Measurements from ENCODE around the gene MTTP.

The MTTP gene

DNA sequence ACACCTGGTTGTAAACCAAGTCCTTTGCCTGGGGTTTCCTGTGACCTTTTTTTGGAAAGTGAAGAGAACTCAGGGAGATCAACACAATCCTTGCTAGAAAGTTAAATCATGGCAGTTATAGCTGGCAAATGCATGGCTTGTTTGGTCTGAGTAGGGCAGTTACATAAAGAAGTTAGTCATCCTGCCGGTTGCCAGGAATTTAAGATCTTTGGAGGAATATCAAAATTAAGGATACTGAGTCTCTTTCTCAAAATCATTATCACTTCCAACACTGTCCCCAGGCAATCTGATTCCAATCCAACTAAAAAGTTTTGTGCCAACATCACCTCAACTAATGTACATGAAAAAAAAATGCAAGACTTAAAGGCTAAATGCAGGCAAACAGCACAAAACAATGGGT is 42.8 kb downstream of the MTTP start:
- DNase-seq (ENCODE audit: low spot score in 2 of 2), result no peak
- no peaks in the 10 kb centered on the region for H3K4me1 Mint-ChIP-seq
- no peaks in the 10 kb centered on the region for H3K36me3 Mint-ChIP-seq

DNA sequence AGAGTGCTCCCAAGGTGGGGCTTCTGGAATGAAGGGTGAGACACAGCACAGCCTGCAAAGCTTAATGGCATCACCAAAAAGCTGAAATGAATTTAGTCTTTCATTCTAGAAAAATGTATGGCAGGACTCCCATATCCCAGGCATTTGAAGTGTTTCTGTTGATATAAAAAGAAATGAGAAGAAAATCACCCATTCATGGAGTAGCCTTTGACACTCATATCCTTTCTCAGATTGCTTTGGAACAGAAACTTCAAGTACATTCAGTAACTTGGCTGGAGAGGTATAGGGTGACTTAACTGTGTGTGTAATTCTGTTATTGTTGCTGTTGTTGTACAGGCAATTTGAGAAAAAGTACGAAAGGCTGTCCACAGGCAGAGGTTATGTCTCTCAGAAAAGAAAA is 47.7 kb downstream of the MTTP start:
- H3K27ac Mint-ChIP-seq, result no peak overlapping the region
- DNase-seq (ENCODE audit: low spot score in 2 of 2) (no peak), ATAC-seq (no peak)
- no peak overlapping the region for H3K4me3 Mint-ChIP-seq
- H3K4me1 Mint-ChIP-seq, result no peaks in the 10 kb centered on the region
- no peaks in the 10 kb centered on the region for H3K36me3 Mint-ChIP-seq
- no peaks in the 10 kb centered on the region for H3K9me3 Mint-ChIP-seq

More for the DNA sequence above, 42.8 kb downstream of the MTTP start:
- no peak for ATAC-seq
- H3K27ac Mint-ChIP-seq, result no peak overlapping the region
- H3K9me3 Mint-ChIP-seq, result no peaks in the 10 kb centered on the region
- H3K4me3 Mint-ChIP-seq, result no peak overlapping the region

DNA sequence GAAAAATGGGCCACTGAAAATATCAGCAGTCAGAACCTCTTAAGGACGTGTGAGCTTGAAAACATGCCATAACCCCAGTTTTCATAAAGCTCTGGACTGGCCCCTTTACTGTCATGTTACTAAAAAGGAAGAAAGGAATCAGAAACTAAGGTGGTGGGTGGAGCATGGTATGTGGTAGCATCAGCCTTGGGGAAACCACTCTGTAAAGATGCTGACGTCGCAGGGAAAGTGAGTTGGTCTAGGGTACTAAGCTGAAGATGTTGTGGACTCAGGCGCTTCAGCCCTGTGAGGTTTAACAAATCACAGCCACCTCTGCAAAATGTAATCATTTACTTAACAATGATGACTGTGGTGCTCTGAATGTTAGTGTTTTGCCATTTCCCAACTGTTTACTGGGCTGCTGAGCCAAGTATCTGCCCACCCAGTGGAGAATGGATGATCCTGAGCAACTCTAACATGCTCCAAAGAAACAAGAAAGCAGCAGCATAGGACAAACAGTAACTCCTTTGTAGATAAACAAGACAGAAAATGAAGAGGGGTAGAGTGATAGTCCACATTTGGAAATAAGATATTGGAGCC is 49.6 kb downstream of the MTTP start:
- no peaks in the 10 kb centered on the region for H3K9me3 Mint-ChIP-seq
- no peak for DNase-seq (ENCODE audit: low spot score in 2 of 2)
- peak; percentile 68 for ATAC-seq
- no peaks in the 10 kb centered on the region for H3K4me1 Mint-ChIP-seq
- H3K4me3 Mint-ChIP-seq, result no peak overlapping the region
- no peaks in the 10 kb centered on the region for H3K36me3 Mint-ChIP-seq
- H3K27ac Mint-ChIP-seq, result no peak overlapping the region

DNA sequence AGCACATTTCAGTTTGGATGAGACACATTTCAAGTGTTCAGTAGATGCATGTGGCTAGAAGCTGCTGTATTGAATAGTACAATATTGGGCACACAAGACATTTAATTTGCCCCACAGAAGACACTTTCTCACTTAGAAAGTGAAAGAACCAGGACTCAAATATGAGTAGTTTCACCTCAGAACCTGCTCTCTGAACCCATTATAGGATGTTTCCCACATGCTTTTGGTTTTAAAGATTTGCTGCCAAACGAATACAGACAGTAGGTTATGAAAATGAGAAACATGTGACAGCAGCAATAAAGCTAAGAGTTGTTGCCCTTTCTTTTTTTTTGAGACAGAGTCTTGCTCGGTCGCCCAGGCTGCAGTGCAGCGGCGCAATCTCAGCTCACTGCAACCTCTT is 50.7 kb downstream of the MTTP start:
- H3K36me3 Mint-ChIP-seq, result no peaks in the 10 kb centered on the region
- DNase-seq (ENCODE audit: low spot score in 2 of 2), result no peak
- no peaks in the 10 kb centered on the region for H3K4me1 Mint-ChIP-seq
- ATAC-seq, result no peak
- no peaks in the 10 kb centered on the region for H3K9me3 Mint-ChIP-seq
- H3K4me3 Mint-ChIP-seq, result no peak overlapping the region
- H3K27ac Mint-ChIP-seq, result no peak overlapping the region

DNA sequence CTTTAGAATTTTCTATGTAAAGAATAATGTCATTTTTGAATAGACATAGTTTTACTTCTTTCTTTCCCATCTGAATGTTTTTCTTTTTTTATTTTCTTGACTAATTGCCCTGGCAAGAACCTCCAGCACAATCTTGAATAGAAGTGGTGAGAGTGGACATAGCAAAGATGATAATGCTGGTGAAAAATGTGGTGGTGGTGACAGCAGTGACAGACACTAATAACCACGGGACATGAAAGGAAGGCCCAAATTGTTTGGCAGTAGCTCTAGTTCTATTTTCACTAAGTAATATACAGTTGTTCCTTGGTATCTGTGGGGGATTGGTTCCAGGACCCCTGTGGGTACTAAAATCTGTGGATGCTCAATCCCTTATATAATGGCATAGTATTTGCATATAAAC is 53.4 kb downstream of the MTTP start:
- Mint-ChIP-seq H3K4me1 (no peaks in the 10 kb centered on the region), H3K27ac (no peak overlapping the region), H3K9me3 (no peaks in the 10 kb centered on the region), H3K4me3 (no peak overlapping the region), H3K36me3 (no peaks in the 10 kb centered on the region)
- ATAC-seq (no peak), DNase-seq (ENCODE audit: low spot score in 2 of 2) (no peak)

DNA sequence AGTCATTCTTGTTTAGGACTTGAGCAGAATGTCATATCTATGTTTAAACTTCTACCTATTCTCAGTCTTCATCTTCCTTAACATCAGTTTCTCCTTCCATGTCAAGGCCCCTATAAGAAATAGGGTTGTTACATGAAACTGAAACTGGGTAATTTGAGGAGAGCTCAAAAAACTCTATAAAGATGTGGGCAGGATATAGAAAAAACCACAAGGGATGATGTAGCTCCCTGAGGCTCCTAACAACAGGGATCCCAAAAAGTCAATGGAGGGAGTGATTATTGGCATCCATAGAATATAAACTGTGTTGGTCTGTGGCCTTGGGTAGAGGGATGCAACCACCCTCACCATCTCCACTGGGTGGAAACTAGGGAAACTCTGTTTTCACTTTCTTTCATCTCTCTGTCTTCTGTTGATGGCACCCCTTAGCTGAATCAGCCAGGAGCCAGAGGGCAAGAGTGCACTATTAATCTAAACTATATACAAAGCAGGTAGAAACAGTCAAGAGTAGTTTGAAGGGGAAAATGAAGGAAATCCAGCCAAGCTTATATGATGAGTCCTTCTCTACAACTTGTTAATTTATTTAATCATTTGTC is 55.4 kb downstream of the MTTP start:
- Mint-ChIP-seq H3K27ac (no peak overlapping the region), H3K4me1 (no peaks in the 10 kb centered on the region), H3K4me3 (no peak overlapping the region), H3K36me3 (no peaks in the 10 kb centered on the region), H3K9me3 (no peaks in the 10 kb centered on the region)
- ATAC-seq (no peak), DNase-seq (ENCODE audit: low spot score in 2 of 2) (no peak)

DNA sequence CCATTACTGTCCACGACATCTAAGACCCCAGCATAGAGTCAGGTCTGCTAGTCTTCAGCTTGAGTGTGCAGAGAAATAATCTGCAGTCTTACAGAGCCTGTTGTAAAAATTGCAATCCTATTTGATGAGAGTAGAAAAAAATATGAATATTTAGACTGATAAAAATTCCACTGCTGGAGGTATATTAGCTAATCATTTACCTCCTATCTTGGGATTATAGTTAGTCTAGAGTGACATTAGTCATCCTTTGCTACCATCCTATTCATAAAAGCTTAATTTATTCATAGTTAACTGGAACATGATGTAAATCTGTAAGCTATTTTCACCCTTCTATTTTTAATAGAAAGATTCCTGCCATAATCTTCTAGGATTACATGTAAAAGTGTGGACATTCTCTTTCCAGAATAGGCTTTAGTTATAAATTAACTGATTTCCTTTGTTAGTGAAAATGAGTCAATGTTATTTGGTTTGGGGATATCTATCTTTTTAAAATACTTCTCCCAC is 56.3 kb downstream of the MTTP start:
- H3K9me3 Mint-ChIP-seq, result no peaks in the 10 kb centered on the region
- no peak overlapping the region for H3K4me3 Mint-ChIP-seq
- ATAC-seq, result no peak
- no peak for DNase-seq (ENCODE audit: low spot score in 2 of 2)
- no peaks in the 10 kb centered on the region for H3K4me1 Mint-ChIP-seq
- H3K36me3 Mint-ChIP-seq, result no peaks in the 10 kb centered on the region
- H3K27ac Mint-ChIP-seq, result no peak overlapping the region

DNA sequence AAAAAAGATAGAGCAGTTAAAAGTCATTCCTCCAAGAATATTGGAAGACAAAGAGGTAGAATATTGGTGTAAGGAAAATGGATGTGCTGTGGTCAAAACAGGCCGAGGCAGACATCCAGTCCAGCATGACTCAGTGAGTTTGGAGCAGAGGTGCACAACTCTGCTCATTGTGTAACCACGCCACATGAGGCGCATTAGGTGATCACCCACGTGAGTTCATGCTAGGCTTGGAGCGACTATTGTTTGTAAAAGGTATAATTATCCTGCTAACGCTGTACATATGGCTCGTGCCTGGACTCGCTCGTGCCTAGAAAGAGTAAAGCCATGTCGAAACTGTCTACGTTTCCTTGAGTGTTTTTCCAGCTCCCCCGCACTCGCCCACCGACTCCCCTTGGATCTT is 59.1 kb downstream of the MTTP start:
- no peak for DNase-seq (ENCODE audit: low spot score in 2 of 2)
- no peak overlapping the region for H3K27ac Mint-ChIP-seq
- H3K36me3 Mint-ChIP-seq, result no peaks in the 10 kb centered on the region
- H3K4me3 Mint-ChIP-seq, result no peak overlapping the region
- no peaks in the 10 kb centered on the region for H3K9me3 Mint-ChIP-seq
- H3K4me1 Mint-ChIP-seq, result no peaks in the 10 kb centered on the region
- ATAC-seq, result no peak

DNA sequence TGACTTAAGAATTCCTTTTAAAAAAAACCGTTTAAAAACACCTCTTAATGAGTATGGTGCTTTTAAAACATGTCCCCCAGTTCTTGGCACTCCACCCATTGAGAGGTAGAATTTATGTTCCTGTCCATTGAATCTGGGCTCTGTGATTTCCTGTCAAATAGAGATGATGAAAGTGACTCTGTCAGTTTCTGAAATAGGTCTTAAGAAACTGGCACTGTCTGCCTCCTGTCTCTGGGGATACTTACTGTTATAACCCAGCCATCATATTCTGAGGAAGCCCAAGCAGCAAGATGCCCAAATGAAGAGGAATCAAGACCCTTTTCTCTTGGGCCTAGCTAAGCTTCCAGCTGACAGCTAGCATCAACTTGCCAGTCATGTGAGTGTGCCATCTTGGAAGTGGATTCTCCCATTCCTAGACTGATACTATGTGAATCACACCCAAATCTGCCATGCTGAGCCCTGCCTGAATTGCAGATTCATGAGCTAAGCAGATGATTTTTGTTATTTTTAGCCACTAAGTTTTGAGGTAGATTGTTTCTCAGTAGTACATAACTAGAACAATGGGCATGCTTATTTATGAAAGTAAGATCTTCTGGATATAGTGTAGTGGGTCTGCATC is 60.2 kb downstream of the MTTP start:
- no peak for DNase-seq (ENCODE audit: low spot score in 2 of 2)
- no peaks in the 10 kb centered on the region for H3K9me3 Mint-ChIP-seq
- ATAC-seq, result no peak
- no peak overlapping the region for H3K4me3 Mint-ChIP-seq
- H3K27ac Mint-ChIP-seq, result no peak overlapping the region
- no peaks in the 10 kb centered on the region for H3K4me1 Mint-ChIP-seq
- no peaks in the 10 kb centered on the region for H3K36me3 Mint-ChIP-seq

DNA sequence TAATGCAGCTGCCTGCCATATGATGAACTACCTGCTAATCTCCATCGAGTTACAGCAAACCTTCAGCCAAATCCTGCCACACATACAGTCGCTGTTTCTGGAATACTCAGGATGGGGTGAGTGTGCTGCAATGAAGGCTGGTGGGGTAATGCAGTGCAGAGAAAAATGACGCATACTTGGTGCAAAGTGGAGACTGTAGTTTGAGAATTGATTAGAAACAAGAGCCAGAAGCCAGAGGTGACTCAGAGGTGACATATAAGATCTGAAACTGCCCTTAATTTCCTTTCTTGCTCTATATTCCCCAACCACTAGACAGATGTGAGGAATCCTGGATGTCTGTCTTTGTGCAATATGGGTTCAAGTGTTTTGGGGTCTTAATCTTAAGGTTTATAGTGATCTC is 61.0 kb downstream of the MTTP start:
- H3K4me1 Mint-ChIP-seq, result no peaks in the 10 kb centered on the region
- no peaks in the 10 kb centered on the region for H3K9me3 Mint-ChIP-seq
- ATAC-seq (no peak), DNase-seq (ENCODE audit: low spot score in 2 of 2) (no peak)
- no peak overlapping the region for H3K4me3 Mint-ChIP-seq
- H3K36me3 Mint-ChIP-seq, result no peaks in the 10 kb centered on the region
- no peak overlapping the region for H3K27ac Mint-ChIP-seq

DNA sequence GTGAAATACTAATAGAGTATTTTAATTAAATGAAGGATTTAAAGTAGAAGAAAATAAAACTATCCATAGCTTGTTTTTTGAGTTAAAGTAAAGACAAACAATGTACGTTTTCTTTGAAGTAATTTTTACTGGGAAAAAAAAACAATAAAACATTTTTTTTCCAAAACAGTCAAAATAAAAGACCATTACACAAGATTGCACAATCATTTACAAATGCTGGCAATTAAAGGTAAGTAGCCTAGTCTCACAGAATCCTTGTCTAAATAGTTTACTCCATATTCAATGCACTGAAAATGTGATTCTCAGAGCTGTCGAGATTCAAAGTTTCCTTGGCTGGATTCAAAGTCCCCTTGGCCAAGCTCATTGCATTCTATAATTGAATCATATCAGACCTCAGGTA is 61.8 kb downstream of the MTTP start:
- Mint-ChIP-seq H3K36me3 (no peaks in the 10 kb centered on the region), H3K4me3 (no peak overlapping the region), H3K9me3 (no peaks in the 10 kb centered on the region), H3K27ac (no peak overlapping the region), H3K4me1 (no peaks in the 10 kb centered on the region)
- no peak for ATAC-seq
- DNase-seq (ENCODE audit: low spot score in 2 of 2), result no peak

DNA sequence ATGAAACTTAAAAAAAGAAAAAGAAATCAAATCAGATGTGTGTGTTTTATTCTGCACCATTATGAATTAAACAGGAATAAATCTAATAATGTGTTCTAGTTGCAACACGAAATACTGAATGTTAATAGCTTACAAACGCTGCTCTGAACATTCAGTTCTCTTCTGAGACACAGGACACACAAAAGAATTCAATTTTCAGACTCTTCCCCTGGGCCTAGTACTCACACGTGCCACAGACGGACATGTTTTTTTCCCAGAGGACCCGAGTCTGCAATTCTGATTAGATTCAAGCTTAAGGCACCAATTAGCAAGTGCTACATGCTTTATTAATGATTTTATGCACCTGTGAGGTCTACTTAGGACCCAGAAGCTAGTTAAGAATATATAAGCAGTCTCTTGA is 62.5 kb downstream of the MTTP start:
- Mint-ChIP-seq H3K4me3 (no peak overlapping the region), H3K27ac (no peak overlapping the region), H3K9me3 (no peaks in the 10 kb centered on the region), H3K4me1 (no peaks in the 10 kb centered on the region), H3K36me3 (no peaks in the 10 kb centered on the region)
- no peak for ATAC-seq
- no peak for DNase-seq (ENCODE audit: low spot score in 2 of 2)

DNA sequence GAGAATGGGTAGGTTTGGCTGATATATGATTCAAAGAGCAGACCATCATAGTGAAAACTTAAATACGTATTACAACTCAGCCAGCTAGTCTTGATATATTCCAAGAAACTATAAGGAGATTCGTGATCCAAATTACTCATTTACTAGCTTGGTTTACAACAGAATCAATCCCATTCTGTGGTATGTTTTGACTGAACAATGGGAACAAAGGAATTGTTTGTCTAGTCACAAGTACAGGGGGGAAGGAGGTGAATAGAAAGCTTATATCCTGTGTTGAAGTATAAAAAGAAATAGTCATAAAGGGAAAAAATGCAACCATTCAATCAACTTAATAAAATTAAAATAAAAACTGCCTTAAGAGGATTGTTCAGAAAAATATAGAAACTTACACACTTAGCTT is 66.1 kb downstream of the MTTP start:
- Mint-ChIP-seq H3K4me3 (no peak overlapping the region), H3K9me3 (no peaks in the 10 kb centered on the region), H3K4me1 (no peaks in the 10 kb centered on the region), H3K27ac (no peak overlapping the region), H3K36me3 (no peaks in the 10 kb centered on the region)
- DNase-seq (ENCODE audit: low spot score in 2 of 2), result no peak
- ATAC-seq, result no peak

DNA sequence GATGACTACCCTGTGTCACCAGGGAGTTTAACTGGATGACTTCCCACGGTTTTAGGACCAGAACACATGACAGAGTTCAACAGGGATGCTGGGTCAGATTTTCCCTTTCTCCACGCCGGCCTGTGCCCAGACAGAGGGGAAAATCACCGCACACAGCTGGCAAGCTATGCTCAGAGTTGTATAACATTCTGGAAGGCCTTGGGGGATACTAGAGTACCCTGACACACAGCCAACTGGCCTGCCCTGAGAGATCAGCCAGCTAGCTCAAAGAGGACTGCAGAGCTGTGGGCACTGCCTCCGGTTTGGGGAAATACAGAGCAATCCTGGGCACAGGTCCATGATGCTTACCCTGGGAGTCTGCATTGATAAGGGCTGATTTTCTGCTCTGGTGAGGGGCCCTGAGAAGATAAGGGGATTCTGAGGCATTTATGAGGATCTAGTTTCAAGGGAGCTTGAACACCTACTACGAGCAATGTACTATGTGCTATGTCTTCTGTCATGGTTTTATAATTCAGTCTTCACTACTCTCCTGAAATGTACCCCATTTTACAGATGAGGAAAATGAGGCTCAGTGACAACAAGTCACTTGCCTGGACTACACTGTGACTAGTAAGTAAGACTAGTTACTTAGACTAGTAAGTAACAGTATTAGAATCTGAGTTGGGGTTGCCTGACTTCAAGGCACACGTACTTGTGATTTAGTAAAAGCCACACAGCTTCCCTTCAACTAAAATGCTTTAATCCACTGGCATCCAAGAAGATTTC is 68.3 kb downstream of the MTTP start:
- no peaks in the 10 kb centered on the region for H3K9me3 Mint-ChIP-seq
- ATAC-seq (no peak), DNase-seq (ENCODE audit: low spot score in 2 of 2) (no peak)
- no peak overlapping the region for H3K27ac Mint-ChIP-seq
- no peak overlapping the region for H3K4me3 Mint-ChIP-seq
- no peaks in the 10 kb centered on the region for H3K4me1 Mint-ChIP-seq
- H3K36me3 Mint-ChIP-seq, result no peaks in the 10 kb centered on the region

DNA sequence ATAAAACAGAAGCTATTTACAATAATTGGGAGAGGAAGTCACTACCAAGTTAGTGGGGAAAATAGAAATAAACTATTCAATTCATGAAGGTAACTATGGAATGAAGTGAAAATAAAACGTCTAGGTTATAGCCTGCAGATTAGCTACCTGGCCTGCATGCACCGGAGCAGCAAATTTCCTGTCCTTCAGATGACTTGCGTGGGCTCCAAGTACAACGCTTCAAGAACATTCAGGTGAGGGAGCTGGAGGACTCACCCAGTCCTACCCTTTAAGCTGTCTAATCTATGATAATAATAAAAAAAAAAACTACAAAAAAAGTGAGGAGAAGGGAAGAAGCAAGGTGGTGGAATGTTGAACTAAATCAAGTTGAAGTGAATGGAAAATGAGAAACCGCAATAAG is 69.8 kb downstream of the MTTP start:
- H3K9me3 Mint-ChIP-seq, result no peaks in the 10 kb centered on the region

DNA sequence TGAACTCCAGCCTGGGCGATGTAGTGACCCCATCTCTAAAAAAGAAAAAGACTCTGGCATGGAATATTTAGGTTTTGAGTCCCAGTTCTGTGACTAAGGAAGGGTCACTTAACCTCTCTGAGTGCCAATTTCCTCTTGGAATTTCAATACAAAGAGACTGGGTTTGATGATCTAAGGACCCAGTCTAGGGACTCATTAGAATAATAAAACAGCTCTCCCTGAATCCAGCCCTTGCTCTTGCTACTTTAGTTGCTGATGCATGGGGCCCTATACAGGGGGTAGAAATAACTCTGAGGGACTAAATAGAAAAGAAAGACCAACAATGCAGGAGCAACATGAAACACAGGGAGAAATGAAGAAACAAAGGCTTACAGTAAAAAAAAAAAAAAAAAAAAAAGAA is 70.4 kb downstream of the MTTP start:
- no peak for ATAC-seq
- no peak for DNase-seq (ENCODE audit: low spot score in 2 of 2)
- no peaks in the 10 kb centered on the region for H3K36me3 Mint-ChIP-seq

More for the DNA sequence above, 69.8 kb downstream of the MTTP start:
- no peaks in the 10 kb centered on the region for H3K4me1 Mint-ChIP-seq
- H3K4me3 Mint-ChIP-seq, result no peak overlapping the region
- no peaks in the 10 kb centered on the region for H3K36me3 Mint-ChIP-seq
- no peak overlapping the region for H3K27ac Mint-ChIP-seq
- no peak for DNase-seq (ENCODE audit: low spot score in 2 of 2)
- ATAC-seq, result no peak

More for the DNA sequence above, 70.4 kb downstream of the MTTP start:
- no peak overlapping the region for H3K4me3 Mint-ChIP-seq
- no peaks in the 10 kb centered on the region for H3K4me1 Mint-ChIP-seq
- H3K27ac Mint-ChIP-seq, result no peak overlapping the region
- H3K9me3 Mint-ChIP-seq, result no peaks in the 10 kb centered on the region
